HEK293 (cell line): Measurements from ENCODE around the gene VWA5A.

Source experiments
- GLIS1 ChIP-seq: fragments of 450-650 bp; formaldehyde crosslinking; IDR thresholded peaks from 2 replicates; pipeline ENCODE4 v1.5.1; 2016; ENCODE audit warnings: missing biosample characterization, missing genetic modification characterization
- GLIS2 ChIP-seq: fragments of 450-650 bp; formaldehyde crosslinking; IDR thresholded peaks from 2 replicates; pipeline ENCODE4 v1.5.1; 2016; ENCODE audit warnings: missing biosample characterization, missing genetic modification characterization
- IKZF3 ChIP-seq: fragments of 450-650 bp; IDR thresholded peaks from 2 replicates; pipeline ENCODE4 v1.5.0; 2018; ENCODE audit warnings: missing biosample characterization, mild to moderate bottlenecking, missing genetic modification characterization, moderate library complexity
- PBX3 ChIP-seq: sonication (generic); formaldehyde crosslinking; IDR thresholded peaks from 2 replicates; pipeline ENCODE4 v1.8.1; 2022; ENCODE audit warnings: mild to moderate bottlenecking, moderate library complexity, missing genetic modification reagents
- PRDM6 ChIP-seq: fragments of 450-650 bp; formaldehyde crosslinking; IDR thresholded peaks from 2 replicates; pipeline ENCODE4 v1.5.1; 2017; ENCODE audit warnings: missing biosample characterization, missing genetic modification characterization
- REST ChIP-seq: fragments of 450-650 bp; formaldehyde crosslinking; IDR thresholded peaks from 2 replicates; pipeline ENCODE4 v1.5.1; 2016; ENCODE audit warnings: missing biosample characterization, missing genetic modification characterization
- ZBTB11 ChIP-seq: fragments of 450-650 bp; formaldehyde crosslinking; conservative IDR thresholded peaks from 2 replicates; pipeline ENCODE4 v1.5.1; 2016; ENCODE audit warnings: low read depth, missing biosample characterization, missing genetic modification characterization
- ZBTB48 ChIP-seq: fragments of 450-650 bp; formaldehyde crosslinking; IDR thresholded peaks from 2 replicates; pipeline ENCODE4 v1.5.1; 2016; ENCODE audit warnings: missing biosample characterization, missing genetic modification characterization
- ZBTB7A ChIP-seq: fragments of 450-650 bp; formaldehyde crosslinking; IDR thresholded peaks from 2 replicates; pipeline ENCODE4 v1.5.1; 2016; ENCODE audit warnings: low read depth, missing biosample characterization, missing genetic modification characterization
- ZNF140 ChIP-seq: fragments of 450-650 bp; formaldehyde crosslinking; IDR thresholded peaks from 2 replicates; pipeline ENCODE4 v1.5.1; 2016; ENCODE audit warnings: missing biosample characterization, missing genetic modification characterization
- ZNF18 ChIP-seq: fragments of 450-650 bp; formaldehyde crosslinking; IDR thresholded peaks from 2 replicates; pipeline ENCODE4 v1.5.1; 2016; ENCODE audit warnings: missing biosample characterization, missing genetic modification characterization
- ZNF202 ChIP-seq: fragments of 450-650 bp; formaldehyde crosslinking; IDR thresholded peaks from 2 replicates; pipeline ENCODE4 v1.5.1; 2016; ENCODE audit warnings: missing biosample characterization, missing genetic modification characterization, borderline replicate concordance
- ZNF239 ChIP-seq: fragments of 450-650 bp; formaldehyde crosslinking; IDR thresholded peaks from 2 replicates; pipeline ENCODE4 v1.5.1; 2016; ENCODE audit warnings: missing biosample characterization, missing genetic modification characterization
- ZNF266 ChIP-seq: fragments of 450-650 bp; formaldehyde crosslinking; IDR thresholded peaks from 2 replicates; pipeline ENCODE4 v1.5.1; 2016; ENCODE audit warnings: missing biosample characterization, missing genetic modification characterization, low read depth
- ZNF350 ChIP-seq: fragments of 450-650 bp; formaldehyde crosslinking; IDR thresholded peaks from 2 replicates; pipeline ENCODE4 v1.5.0; 2017; ENCODE audit warnings: missing biosample characterization, mild to moderate bottlenecking, missing genetic modification characterization
- ZNF416 ChIP-seq: fragments of 450-650 bp; formaldehyde crosslinking; IDR thresholded peaks from 2 replicates; pipeline ENCODE4 v1.5.1; 2016; ENCODE audit warnings: missing biosample characterization, missing genetic modification characterization
- ZNF548 ChIP-seq: fragments of 450-650 bp; formaldehyde crosslinking; IDR thresholded peaks from 2 replicates; pipeline ENCODE4 v1.5.1; 2016; ENCODE audit warnings: missing biosample characterization, missing genetic modification characterization
- ZNF549 ChIP-seq: fragments of 450-650 bp; IDR thresholded peaks from 2 replicates; pipeline ENCODE4 v1.5.1; 2018; ENCODE audit warnings: missing biosample characterization, missing genetic modification characterization, mild to moderate bottlenecking, inconsistent platforms, moderate library complexity
- ZNF585B ChIP-seq: fragments of 450-650 bp; formaldehyde crosslinking; IDR thresholded peaks from 2 replicates; pipeline ENCODE4 v1.5.1; 2016; ENCODE audit warnings: missing biosample characterization, missing genetic modification characterization
- ZNF596 ChIP-seq: fragments of 450-650 bp; IDR thresholded peaks from 2 replicates; pipeline ENCODE4 v1.5.0; 2018; ENCODE audit warnings: missing biosample characterization, mild to moderate bottlenecking, missing genetic modification characterization, moderate library complexity
- ZNF621 ChIP-seq: fragments of 450-650 bp; formaldehyde crosslinking; IDR thresholded peaks from 2 replicates; pipeline ENCODE4 v1.5.1; 2017; ENCODE audit warnings: missing biosample characterization, missing genetic modification characterization
- ZNF664 ChIP-seq: fragments of 450-650 bp; formaldehyde crosslinking; IDR thresholded peaks from 2 replicates; pipeline ENCODE4 v1.5.1; 2016; ENCODE audit warnings: missing biosample characterization, missing genetic modification characterization
- ZNF670 ChIP-seq: fragments of 450-650 bp; formaldehyde crosslinking; IDR thresholded peaks from 2 replicates; pipeline ENCODE4 v1.5.1; 2016; ENCODE audit warnings: missing biosample characterization, missing genetic modification characterization, low read depth
- ZNF768 ChIP-seq: fragments of 450-650 bp; formaldehyde crosslinking; IDR thresholded peaks from 2 replicates; pipeline ENCODE4 v1.5.1; 2018; ENCODE audit warnings: missing biosample characterization, mild to moderate bottlenecking, missing genetic modification characterization
- ZSCAN30 ChIP-seq: fragments of 450-650 bp; IDR thresholded peaks from 2 replicates; pipeline ENCODE4 v1.5.1; 2018; ENCODE audit warnings: missing biosample characterization, mild to moderate bottlenecking, missing genetic modification characterization, moderate library complexity
- TF ChIP-seq, protein P1 (sequence below): fragments of 450-650 bp; formaldehyde crosslinking; IDR thresholded peaks from 2 replicates; pipeline ENCODE4 v1.5.1; 2017; ENCODE audit warnings: missing biosample characterization, missing genetic modification characterization
- TF ChIP-seq, protein P2 (sequence below): fragments of 450-650 bp; formaldehyde crosslinking; IDR thresholded peaks from 2 replicates; pipeline ENCODE4 v1.5.1; 2016; ENCODE audit warnings: missing biosample characterization, missing genetic modification characterization

The VWA5A gene

GRCh38 chr11:124072147-124072546 is 43.1 kb upstream of the VWA5A start (continued):
- TF ChIP-seq ZNF664 (tag by site-specific recombination) (0 out of 2 replicates have a peak, but pooled peaks have one; percentile 30), ZNF768 (no peak), ZNF18 (no peak), ZNF350 (tag by site-specific recombination) (no peak), GLIS1 (no peak), REST (tag by site-specific recombination) (peak; percentile 64), ZBTB7A (no peak), ZBTB11 (peak; percentile 77), ZNF585B (tag by site-specific recombination) (no peak), ZBTB48 (tag by site-specific recombination) (no peak), ZNF266 (peak; percentile 61; the same call in 1 of the 2 replicates), ZNF549 (tag by site-specific recombination) (no peak), ZNF202 (tag by site-specific recombination) (peak; percentile 90), PBX3 (CRISPR knock-in tag) (no peak), ZNF621 (no peak), ZNF548 (tag by site-specific recombination) (no peak), IKZF3 (tag by site-specific recombination) (no peak), PRDM6 (tag by site-specific recombination) (no peak), ZNF416 (tag by site-specific recombination) (no peak), ZNF140 (tag by site-specific recombination) (peak; percentile 54; the same call in 1 of the 2 replicates), ZNF596 (tag by site-specific recombination) (no peak), GLIS2 (tag by site-specific recombination) (no peak), ZNF670 (no peak), ZSCAN30 (tag by site-specific recombination) (no peak), ZNF239 (tag by site-specific recombination) (no peak)
- TF ChIP-seq, protein P1, sequence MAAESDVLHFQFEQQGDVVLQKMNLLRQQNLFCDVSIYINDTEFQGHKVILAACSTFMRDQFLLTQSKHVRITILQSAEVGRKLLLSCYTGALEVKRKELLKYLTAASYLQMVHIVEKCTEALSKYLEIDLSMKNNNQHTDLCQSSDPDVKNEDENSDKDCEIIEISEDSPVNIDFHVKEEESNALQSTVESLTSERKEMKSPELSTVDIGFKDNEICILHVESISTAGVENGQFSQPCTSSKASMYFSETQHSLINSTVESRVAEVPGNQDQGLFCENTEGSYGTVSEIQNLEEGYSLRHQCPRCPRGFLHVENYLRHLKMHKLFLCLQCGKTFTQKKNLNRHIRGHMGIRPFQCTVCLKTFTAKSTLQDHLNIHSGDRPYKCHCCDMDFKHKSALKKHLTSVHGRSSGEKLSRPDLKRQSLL: no peak
- TF ChIP-seq, protein P2, sequence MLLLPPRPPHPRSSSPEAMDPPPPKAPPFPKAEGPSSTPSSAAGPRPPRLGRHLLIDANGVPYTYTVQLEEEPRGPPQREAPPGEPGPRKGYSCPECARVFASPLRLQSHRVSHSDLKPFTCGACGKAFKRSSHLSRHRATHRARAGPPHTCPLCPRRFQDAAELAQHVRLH: 0 out of 2 replicates have a peak, but pooled peaks have one; percentile 18
